HCT116 (cell line): ENCODE results near the gene CDX1.

ENCODE experiments used
- ELF1 ChIP-seq: IDR thresholded peaks from 2 replicates; pipeline ENCODE4 v1.6.1; 2012; ENCODE audit warnings: low read depth, borderline replicate concordance
- FOSL1 ChIP-seq: IDR thresholded peaks from 2 replicates; pipeline ENCODE4 v1.6.1; 2012; ENCODE audit warnings: low read depth
- POLR2AphosphoS5 ChIP-seq: IDR thresholded peaks from 2 replicates; pipeline ENCODE4 v1.6.1; 2011; ENCODE audit warnings: mild to moderate bottlenecking, low read depth, low read length, moderate library complexity
- SP1 ChIP-seq: IDR thresholded peaks from 2 replicates; pipeline ENCODE4 v1.6.1; 2012; ENCODE audit warnings: low read depth
- TF ChIP-seq, protein P1 (sequence below): IDR thresholded peaks from 2 replicates; pipeline ENCODE4 v1.6.1; 2012
- TF ChIP-seq, protein P2 (sequence below), 3 experiments: fragments of 200-600 bp in 1 of 3; sonication (generic) in 1 of 3; IDR thresholded peaks in 2 of 3; conservative IDR thresholded peaks in 1 of 3; 2 replicates each; pipeline ENCODE4 v1.5.1; 2012 to 2017; ENCODE audit warnings: low read depth in 2 of 3, low read length in 2 of 3, antibody characterized with exemption in 1 of 3, borderline replicate concordance in 1 of 3, control low read depth in 1 of 3, mild to moderate bottlenecking in 1 of 3, mixed read lengths in 1 of 3, mixed run types in 1 of 3, moderate library complexity in 1 of 3; ENCODE audit not compliant: insufficient read depth in 1 of 3
- TF ChIP-seq, protein P3 (sequence below): IDR thresholded peaks from 2 replicates; pipeline ENCODE4 v1.6.1; 2012

DNA sequence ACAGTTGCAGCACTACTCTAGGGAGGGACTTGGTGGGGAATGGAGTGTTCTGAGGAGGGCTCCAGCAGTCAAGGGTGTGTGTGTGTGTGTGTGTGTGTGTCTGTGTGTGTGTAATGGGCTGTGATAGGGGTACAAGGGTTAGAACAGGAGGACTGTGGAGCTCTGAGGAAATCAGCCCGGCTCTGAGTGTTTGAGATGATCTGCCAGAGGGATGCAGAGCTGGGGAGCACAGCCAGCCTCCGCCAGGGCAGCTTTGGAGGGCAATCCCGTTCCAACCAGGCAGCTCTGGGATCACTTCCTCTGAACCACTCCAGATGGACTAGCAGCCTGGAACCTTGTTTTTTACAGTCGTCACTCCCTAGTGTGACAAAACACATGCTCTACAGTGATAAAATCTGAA lies 20.3 kb downstream of the CDX1 start:
- TF ChIP-seq ELF1, result no peak
- TF ChIP-seq POLR2AphosphoS5, result no peak
- TF ChIP-seq, protein P1, sequence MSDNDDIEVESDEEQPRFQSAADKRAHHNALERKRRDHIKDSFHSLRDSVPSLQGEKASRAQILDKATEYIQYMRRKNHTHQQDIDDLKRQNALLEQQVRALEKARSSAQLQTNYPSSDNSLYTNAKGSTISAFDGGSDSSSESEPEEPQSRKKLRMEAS, result no peak
- TF ChIP-seq, protein P2, sequence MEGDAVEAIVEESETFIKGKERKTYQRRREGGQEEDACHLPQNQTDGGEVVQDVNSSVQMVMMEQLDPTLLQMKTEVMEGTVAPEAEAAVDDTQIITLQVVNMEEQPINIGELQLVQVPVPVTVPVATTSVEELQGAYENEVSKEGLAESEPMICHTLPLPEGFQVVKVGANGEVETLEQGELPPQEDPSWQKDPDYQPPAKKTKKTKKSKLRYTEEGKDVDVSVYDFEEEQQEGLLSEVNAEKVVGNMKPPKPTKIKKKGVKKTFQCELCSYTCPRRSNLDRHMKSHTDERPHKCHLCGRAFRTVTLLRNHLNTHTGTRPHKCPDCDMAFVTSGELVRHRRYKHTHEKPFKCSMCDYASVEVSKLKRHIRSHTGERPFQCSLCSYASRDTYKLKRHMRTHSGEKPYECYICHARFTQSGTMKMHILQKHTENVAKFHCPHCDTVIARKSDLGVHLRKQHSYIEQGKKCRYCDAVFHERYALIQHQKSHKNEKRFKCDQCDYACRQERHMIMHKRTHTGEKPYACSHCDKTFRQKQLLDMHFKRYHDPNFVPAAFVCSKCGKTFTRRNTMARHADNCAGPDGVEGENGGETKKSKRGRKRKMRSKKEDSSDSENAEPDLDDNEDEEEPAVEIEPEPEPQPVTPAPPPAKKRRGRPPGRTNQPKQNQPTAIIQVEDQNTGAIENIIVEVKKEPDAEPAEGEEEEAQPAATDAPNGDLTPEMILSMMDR (IDR thresholded peaks at IDR 0.05 in 2 of 3, conservative IDR thresholded peaks at IDR 0.05 in 1 of 3; ENCODE audit: borderline replicate concordance in 1 of 3, insufficient read depth in 1 of 3, low read depth in 2 of 3, low read length in 2 of 3), result no peak
- TF ChIP-seq FOSL1, result no peak
- TF ChIP-seq, protein P3, sequence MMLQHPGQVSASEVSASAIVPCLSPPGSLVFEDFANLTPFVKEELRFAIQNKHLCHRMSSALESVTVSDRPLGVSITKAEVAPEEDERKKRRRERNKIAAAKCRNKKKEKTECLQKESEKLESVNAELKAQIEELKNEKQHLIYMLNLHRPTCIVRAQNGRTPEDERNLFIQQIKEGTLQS, result no peak
- TF ChIP-seq SP1, result no peak
